HUES64 (cell line): ENCODE results near the gene C1RL.
"Not testable (repeated sequence)": the region's sequence is repeated elsewhere in the genome, so short reads cannot be mapped to it uniquely, and the experiment has no call there.

Source experiments
- H3K27ac ChIP-seq: 2 replicates; pipeline ENCODE4 v1.7.0; 2013; ENCODE audit warnings: low read depth, low read length, inconsistent platforms
- H3K27me3 ChIP-seq: 2 replicates; pipeline ENCODE4 v1.6.1; 2013; ENCODE audit warnings: mild to moderate bottlenecking, low read length; ENCODE audit not compliant: insufficient read depth
- H3K36me3 ChIP-seq: 2 replicates; pipeline ENCODE4 v1.6.1; 2013; ENCODE audit warnings: mild to moderate bottlenecking, low read length; ENCODE audit not compliant: insufficient read depth
- H3K4me1 ChIP-seq: 2 replicates; pipeline ENCODE4 v1.6.1; 2013; ENCODE audit warnings: mild to moderate bottlenecking, low read length, moderate library complexity; ENCODE audit not compliant: insufficient read depth
- H3K4me3 ChIP-seq: 2 replicates; pipeline ENCODE4 v1.5.1; 2013; ENCODE audit warnings: mild to moderate bottlenecking, low read length, moderate library complexity
- H3K9ac ChIP-seq: 2 replicates; pipeline ENCODE4 v1.6.1; 2013; ENCODE audit warnings: mild to moderate bottlenecking, low read depth, low read length
- H3K9me3 ChIP-seq: 2 replicates; pipeline ENCODE4 v1.6.1; 2013; ENCODE audit warnings: low read depth, low read length; ENCODE audit not compliant: insufficient read depth
- WGBS: fragments of 150-250, 120-280 bp; methylation state at CpG from one replicate; pipeline ENCODE4 v1.1.7; 2013; ENCODE audit warnings: missing lambda C conversion rate; 5-methylcytosine and 5-hydroxymethylcytosine counted together

C1RL gene

GRCh38 chr12:7060353-7060954, 48.6 kb downstream of the C1RL start, which contains the start of gene C1S:
C1S (plus strand) TSS chr12:7060718; CDS start chr12:7061913, 1,195 bp downstream.
- WGBS: 41% methylated on average over 10 of the region's 10 CpGs
- Histone ChIP-seq H3K4me3 (no peak within 1 kb of the TSS), H3K9me3 (no peaks in the 10 kb centered on the region), H3K4me1 (peaks cover 8% of the 10 kb centered on the region), H3K27me3 (no peaks in the 10 kb centered on the region), H3K27ac (no peak within 1 kb of the TSS), H3K36me3 (no peaks in the 10 kb centered on the region), H3K9ac (peak within 1 kb of the TSS; percentile 24)

- no peaks in the 10 kb centered on the region for H3K36me3 ChIP-seq
- WGBS: 90% methylated on average over 4 of the region's 4 CpGs
- H3K4me1 ChIP-seq: peaks cover 8% of the 10 kb centered on the region
- no peak overlapping the region for H3K9ac ChIP-seq
- no peak overlapping the region for H3K27ac ChIP-seq
- H3K9me3 ChIP-seq: no peaks in the 10 kb centered on the region
- H3K4me3 ChIP-seq: no peak overlapping the region
- no peaks in the 10 kb centered on the region for H3K27me3 ChIP-seq
These were observed 49.2 kb downstream of the C1RL start for GRCh38 chr12:7059780-7060179.

DNA sequence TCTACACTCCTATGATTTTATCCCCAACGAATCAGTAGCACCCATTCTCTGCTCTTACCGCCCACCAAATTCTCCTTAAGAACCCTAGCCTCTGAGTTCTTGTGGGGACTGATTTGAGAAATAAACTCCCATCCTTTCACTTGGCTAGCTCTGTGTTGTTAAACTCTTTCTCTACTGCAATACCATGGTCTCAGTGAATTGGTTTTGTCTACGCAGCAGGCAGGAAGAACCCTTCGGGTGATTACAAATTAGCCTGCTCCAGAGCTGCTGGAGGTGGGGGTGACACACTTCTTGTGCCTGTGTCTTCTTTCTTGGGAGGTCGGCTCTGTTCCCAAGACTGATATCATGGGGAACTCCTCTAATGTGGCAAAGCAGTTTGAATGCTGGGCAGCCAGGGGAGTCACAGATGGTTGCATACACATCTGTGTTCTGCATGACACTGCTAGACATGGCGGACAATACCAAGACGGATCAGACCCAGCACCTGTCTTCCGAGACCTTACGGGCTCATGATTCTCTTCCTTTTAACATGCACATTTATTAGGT, 50.1 kb downstream of the C1RL start:
- H3K27ac ChIP-seq: no peak overlapping the region
- H3K9ac ChIP-seq: no peak overlapping the region
- H3K27me3 ChIP-seq: no peaks in the 10 kb centered on the region
- no peaks in the 10 kb centered on the region for H3K9me3 ChIP-seq
- WGBS: 91% methylated on average over 9 of the region's 9 CpGs
- no peak overlapping the region for H3K4me3 ChIP-seq
- H3K36me3 ChIP-seq: no peaks in the 10 kb centered on the region
- H3K4me1 ChIP-seq: peaks cover 8% of the 10 kb centered on the region

GRCh38 chr12:7058163-7058845, 50.7 kb downstream of the C1RL start:
- Histone ChIP-seq H3K27me3 (no peaks in the 10 kb centered on the region), H3K27ac (no peak overlapping the region), H3K9me3 (no peaks in the 10 kb centered on the region), H3K4me1 (peaks cover 8% of the 10 kb centered on the region), H3K36me3 (no peaks in the 10 kb centered on the region), H3K9ac (no peak overlapping the region), H3K4me3 (no peak overlapping the region)
- 92% methylated on average over 3 of the region's 3 CpGs for WGBS

DNA sequence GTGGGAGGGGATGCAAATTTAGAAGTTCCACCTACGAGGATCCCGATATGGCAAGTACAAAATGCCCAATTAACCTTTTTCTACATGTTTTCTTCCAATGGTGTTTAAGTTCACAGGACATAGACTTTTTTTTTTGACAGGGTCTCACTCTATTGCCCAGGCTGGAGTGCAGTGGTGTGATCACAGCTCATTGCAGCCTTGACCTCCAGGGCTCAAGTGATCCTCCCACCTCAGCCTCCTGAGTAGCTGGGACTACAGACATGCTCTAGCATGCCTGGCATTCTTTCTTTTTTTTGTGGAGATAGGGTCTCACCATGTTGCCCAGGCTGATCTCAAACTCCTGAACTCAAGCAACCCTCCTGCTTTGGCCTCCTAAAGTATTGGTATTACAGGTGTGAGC, 53.3 kb downstream of the C1RL start:
- H3K9me3 ChIP-seq, H3K9ac ChIP-seq, H3K27ac ChIP-seq, H3K4me1 ChIP-seq, H3K36me3 ChIP-seq, H3K27me3 ChIP-seq, H3K4me3 ChIP-seq: not testable (repeated sequence)
- WGBS: 93% methylated on average over 2 of the region's 2 CpGs

DNA sequence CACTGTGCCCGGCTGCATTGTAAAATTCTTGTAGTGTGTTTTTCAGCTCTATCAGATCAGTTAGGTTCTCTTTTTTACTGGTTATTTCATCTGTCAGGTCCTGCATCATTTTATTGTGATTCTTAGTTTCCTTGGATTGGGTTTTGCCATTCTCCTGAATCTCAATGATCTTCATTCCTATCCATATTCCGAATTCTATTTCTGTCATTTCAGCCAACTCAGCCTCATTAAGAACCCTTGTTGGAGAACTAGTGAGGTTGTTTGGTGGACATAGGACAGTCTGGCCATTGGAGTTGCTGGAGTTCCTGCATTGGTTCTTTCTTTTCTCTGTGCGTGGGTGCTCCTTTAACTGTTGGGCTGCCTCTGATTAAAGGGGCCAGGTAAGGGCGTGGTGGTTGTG, 54.1 kb downstream of the C1RL start:
- Histone ChIP-seq H3K27me3 (no peaks in the 10 kb centered on the region), H3K9ac (no peak overlapping the region), H3K4me1 (no peaks in the 10 kb centered on the region), H3K9me3 (no peaks in the 10 kb centered on the region), H3K36me3 (no peaks in the 10 kb centered on the region), H3K4me3 (no peak overlapping the region), H3K27ac (no peak overlapping the region)
- 94% methylated on average over 3 of the region's 4 CpGs for WGBS

DNA sequence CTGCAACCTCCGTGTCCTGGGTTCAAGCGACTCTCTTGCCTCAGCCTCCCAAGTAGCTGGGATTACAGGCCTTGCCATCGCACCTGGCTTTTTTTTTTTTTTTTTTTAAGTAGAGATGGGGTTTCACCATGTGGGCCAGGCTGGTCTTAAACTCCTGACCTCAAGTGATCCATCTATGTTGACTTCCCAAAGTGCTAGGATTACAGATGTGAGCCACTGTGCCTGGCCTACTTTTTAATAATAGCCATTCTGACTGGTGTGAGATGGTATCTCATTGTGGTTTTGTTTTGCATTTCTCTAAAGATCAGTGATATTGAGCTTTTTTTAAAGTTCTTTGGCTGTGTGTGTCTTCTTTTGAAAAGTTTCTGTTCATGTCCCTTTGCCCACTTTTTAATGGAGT, 59.0 kb downstream of the C1RL start:
- H3K9me3 ChIP-seq, H3K27me3 ChIP-seq, H3K36me3 ChIP-seq, H3K4me3 ChIP-seq, H3K4me1 ChIP-seq, H3K27ac ChIP-seq, H3K9ac ChIP-seq: not testable (repeated sequence)
- 94% methylated on average over 3 of the region's 3 CpGs for WGBS

- H3K27ac ChIP-seq, H3K9ac ChIP-seq, H3K9me3 ChIP-seq, H3K4me3 ChIP-seq, H3K27me3 ChIP-seq, H3K36me3 ChIP-seq, H3K4me1 ChIP-seq: not testable (repeated sequence)
- WGBS: 90% methylated on average over 10 of the region's 10 CpGs
These were observed 59.5 kb downstream of the C1RL start for GRCh38 chr12:7049445-7049951.

- Histone ChIP-seq H3K27me3 (no peaks in the 10 kb centered on the region), H3K4me3 (no peak overlapping the region), H3K27ac (no peak overlapping the region)
These were observed 61.7 kb downstream of the C1RL start for GRCh38 chr12:7047306-7047705.

DNA sequence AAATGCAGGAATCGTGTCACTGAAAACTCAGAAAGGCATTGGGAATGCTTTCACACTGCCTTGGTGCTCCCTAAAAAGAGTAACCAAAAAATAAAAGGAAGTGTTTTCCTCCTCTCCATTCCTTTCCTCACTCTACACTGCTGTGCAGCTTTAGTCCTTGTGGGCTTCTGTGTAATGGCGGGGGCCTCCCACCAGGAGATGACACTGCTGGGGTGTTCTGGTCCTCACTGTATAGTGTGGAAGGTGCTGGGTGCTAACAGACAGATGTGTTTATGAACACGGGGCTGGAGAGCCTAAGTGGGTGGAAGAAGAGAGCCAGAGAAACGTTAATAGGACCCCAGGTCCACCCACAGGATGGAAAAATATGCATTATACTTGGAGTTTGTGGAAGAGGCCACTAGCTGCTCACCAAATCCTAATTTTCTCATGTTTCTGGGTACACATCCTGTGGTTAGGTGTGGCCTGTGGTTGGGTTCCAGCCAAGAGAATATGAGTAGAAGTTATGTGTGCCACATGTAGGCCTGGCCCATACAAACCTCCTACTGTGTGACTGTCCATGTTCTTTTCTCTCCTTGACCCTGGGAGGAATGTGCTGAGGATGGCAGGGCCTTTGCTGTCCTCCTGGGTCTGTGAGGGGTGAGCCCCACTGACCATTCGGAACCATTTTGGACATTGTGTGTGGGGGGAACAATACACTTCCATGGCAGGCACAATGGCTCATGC, 62.5 kb downstream of the C1RL start:
- Histone ChIP-seq H3K27me3 (no peaks in the 10 kb centered on the region), H3K27ac (no peak overlapping the region), H3K9ac (no peak overlapping the region), H3K4me1 (no peaks in the 10 kb centered on the region), H3K9me3 (no peaks in the 10 kb centered on the region), H3K36me3 (no peaks in the 10 kb centered on the region), H3K4me3 (no peak overlapping the region)
- 87% methylated on average over 5 of the region's 5 CpGs for WGBS

More at GRCh38 chr12:7047306-7047705, 61.7 kb downstream of the C1RL start:
- Histone ChIP-seq H3K36me3 (no peaks in the 10 kb centered on the region), H3K9me3 (no peaks in the 10 kb centered on the region), H3K4me1 (no peaks in the 10 kb centered on the region), H3K9ac (no peak overlapping the region)
- 90% methylated on average over 5 of the region's 5 CpGs for WGBS

DNA sequence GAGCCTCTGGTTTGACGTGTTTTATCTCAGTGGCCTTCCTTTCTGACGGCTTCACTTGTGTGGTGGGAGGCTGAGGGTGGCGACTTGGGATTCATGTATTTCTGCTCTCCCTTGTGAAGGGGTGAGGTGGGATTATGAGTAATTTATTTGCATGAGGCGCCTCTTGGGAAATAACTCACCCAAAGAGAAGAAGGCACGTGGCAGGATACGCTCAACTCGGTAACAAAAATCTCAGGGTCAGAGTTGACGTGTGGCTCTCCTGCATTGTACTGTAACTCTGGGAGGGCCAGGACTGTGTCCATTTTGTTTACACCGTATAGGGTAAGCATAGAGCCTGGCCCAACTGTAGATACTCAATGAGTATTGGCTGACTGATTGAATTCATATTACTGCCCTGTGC, 63.1 kb downstream of the C1RL start:
- no peak overlapping the region for H3K27ac ChIP-seq
- H3K27me3 ChIP-seq: no peaks in the 10 kb centered on the region
- no peaks in the 10 kb centered on the region for H3K36me3 ChIP-seq
- 91% methylated on average over 9 of the region's 9 CpGs for WGBS
- no peaks in the 10 kb centered on the region for H3K9me3 ChIP-seq
- no peaks in the 10 kb centered on the region for H3K4me1 ChIP-seq
- no peak overlapping the region for H3K9ac ChIP-seq
- H3K4me3 ChIP-seq: no peak overlapping the region
